D721Med (cell line): ENCODE data around the gene MYH10.

Experiments
- DNase-seq: peaks from one replicate; pipeline ENCODE4 v3.0.0; 2011; ENCODE audit warnings: low spot score; ENCODE audit not compliant: insufficient read length
- FAIRE-seq: peaks from 2 replicates; lab custom pipeline; 2011; peaks lifted over from hg19 to GRCh38; lab: Jason Lieb, UNC
- TF ChIP-seq, protein P1 (sequence below): IDR thresholded peaks from 2 replicates; pipeline ENCODE4 v1.5.1; 2012; ENCODE audit warnings: mild to moderate bottlenecking, control low read depth; ENCODE audit not compliant: insufficient read depth; ENCODE audit errors: missing control alignments

MYH10 gene

DNA sequence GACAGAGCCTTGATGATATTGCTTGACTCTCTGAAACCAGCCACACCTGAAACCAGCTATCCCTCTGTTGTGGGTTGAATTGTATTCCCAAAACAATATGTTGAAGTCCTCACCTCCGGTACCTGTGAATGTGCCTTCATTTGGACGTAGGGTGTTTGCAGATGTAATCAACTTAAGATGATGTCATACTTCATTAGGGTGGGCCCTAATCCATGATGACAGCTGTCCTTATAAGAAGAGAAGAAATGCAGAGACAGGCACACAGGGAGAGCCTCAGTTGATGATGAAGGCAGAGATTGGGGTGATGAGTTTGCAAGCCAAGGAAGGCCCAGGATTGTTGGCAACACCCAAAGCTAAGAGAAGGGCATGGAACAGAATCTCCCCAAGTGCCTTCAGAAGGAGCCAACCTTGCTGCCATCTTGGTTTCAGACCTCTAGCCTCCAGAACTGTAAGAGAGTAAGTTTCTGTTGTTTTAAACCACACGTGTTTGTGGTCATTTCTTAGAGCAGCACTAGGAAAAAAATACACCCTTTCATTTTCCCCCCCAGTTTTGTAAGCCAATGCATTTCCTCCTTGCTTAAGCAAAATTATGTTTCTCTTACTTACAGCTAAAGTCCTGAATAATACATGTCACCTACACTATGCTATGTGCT is 29.4 kb upstream of the MYH10 start:
- DNase-seq (no peak), FAIRE-seq (no peak)
- TF ChIP-seq, protein P1, sequence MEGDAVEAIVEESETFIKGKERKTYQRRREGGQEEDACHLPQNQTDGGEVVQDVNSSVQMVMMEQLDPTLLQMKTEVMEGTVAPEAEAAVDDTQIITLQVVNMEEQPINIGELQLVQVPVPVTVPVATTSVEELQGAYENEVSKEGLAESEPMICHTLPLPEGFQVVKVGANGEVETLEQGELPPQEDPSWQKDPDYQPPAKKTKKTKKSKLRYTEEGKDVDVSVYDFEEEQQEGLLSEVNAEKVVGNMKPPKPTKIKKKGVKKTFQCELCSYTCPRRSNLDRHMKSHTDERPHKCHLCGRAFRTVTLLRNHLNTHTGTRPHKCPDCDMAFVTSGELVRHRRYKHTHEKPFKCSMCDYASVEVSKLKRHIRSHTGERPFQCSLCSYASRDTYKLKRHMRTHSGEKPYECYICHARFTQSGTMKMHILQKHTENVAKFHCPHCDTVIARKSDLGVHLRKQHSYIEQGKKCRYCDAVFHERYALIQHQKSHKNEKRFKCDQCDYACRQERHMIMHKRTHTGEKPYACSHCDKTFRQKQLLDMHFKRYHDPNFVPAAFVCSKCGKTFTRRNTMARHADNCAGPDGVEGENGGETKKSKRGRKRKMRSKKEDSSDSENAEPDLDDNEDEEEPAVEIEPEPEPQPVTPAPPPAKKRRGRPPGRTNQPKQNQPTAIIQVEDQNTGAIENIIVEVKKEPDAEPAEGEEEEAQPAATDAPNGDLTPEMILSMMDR = no peak

DNA sequence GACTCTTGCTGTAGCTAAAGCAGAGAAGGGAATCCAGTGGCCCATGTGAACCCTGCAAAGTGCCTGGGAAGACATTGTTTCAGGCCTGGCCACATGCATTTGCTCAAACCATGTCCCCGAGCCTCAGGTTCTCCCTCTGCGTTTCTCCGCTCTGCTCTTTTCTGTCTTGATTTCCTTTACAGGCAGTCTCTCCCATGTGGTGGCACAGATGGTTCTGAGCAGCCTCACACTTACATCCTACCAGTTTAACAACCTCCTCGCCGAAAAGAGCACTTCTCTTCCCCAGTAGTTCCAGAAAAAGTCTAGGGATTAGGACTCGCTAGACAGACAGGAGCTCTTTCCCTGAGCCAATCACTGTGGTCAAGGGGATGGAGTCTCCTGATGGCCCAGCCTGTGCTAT is 28.3 kb upstream of the MYH10 start:
- TF ChIP-seq, protein P1 = no peak
- FAIRE-seq (no peak), DNase-seq (no peak)

DNA sequence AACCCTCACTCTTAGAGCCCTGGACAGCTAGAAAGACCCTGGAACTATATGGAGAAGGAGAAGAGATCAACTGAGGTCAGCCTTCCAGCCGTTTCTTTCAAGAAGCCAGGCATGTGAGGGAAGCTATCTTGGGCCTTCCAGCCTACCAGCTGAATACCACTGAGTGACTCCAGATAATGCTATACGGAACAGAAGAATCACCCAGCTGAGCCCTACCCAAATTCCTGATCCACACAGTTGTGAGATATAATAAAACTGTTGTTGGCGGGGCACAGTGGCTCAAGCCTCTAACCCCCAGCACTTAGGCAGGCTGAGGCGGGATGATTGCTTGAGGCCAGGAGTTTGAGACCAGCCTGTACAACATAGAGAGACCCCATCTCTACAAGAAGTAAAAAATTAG is 26.2 kb upstream of the MYH10 start:
- DNase-seq (no peak), FAIRE-seq (no peak)
- TF ChIP-seq, protein P1 = no peak

DNA sequence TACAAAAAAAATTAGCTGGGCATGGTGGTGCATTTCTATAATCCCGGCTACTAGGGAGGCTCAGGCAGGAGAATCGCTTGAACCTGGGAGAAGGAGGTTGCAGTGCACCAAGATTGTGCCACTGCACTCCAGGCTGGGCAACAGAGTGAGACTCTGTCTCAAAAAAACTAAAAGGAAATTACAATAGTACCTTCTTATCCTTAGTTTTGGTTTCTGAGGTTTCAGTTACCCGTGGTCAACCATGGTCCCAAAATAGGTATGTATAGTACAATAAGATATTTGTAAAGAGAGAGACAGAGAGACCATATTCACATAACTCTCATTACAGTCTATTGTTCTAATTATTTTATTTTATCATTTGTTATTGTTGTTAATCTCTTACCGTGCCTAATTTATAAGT is 24.3 kb upstream of the MYH10 start:
- DNase-seq (no peak), FAIRE-seq (no peak)
- TF ChIP-seq, protein P1 = no peak

GRCh38 chr17:8651013-8651412 is 20.5 kb upstream of the MYH10 start:
- TF ChIP-seq, protein P1 = no peak
- no peak for DNase-seq
- no peak for FAIRE-seq

- DNase-seq = no peak
- TF ChIP-seq, protein P1 = no peak
- FAIRE-seq = no peak
These were observed 19.6 kb upstream of the MYH10 start for GRCh38 chr17:8650119-8650499.
